ENCODE results near the gene PLD6.

PLD6 gene

DNA sequence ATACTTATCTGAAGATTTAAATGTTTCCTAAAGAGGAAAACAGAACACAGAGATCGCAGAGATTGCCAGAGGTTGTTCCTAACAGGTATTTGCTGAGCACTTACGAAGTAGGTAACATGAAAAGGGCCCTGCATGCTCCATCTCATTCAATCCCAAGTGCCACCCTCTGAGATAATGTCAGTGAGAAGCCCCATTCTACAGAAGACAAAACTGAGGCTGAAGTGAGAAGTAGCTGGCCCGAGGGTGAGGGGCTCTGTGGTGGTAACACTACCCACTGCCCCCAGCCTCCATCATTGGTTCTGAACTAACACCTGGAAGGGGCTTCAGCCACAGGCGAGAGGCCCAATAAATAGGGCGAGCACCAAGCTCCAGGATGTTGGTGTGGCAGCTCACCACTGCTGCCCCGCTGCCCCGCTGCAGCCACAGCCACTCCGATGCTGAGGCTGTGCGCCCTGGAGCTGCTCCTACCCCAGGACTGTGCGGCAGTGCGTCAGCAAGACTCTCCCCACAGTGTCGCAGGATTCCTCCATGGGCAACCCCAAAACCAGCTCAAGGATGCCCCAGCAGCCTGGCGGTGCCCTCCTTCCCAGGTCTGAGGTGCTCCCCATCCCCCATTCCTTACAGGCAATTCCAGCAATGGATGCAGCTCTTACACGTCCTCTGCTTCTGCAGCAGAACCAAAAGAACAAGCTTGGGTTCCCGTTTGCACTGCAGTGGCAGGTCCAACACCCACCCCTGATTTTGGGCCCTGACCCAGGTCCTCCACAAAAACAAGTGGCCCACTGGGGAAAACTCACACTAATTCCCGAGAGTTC is 20.5 kb upstream of the PLD6 start:
- no peak for FAIRE-seq

DNA sequence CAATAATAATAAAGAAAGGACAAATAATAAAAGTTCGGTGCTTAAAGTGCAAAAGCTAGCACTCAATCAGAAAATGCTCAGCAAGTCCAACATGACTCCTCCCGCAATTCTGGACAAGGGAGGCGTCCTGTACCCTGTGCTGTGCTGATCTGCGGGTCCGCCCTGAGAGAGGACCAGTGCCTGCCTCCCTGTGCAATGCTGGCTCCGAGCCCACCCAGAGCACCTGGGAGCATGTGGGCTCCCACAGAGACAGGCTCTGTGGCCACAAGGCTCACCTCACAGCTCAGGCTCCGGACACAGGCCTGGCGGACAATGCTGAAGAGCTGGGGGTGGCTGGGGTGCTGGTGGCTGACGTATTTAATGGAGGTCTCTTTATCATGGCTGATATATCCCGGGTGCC is 19.8 kb upstream of the PLD6 start:
- no peak for FAIRE-seq

DNA sequence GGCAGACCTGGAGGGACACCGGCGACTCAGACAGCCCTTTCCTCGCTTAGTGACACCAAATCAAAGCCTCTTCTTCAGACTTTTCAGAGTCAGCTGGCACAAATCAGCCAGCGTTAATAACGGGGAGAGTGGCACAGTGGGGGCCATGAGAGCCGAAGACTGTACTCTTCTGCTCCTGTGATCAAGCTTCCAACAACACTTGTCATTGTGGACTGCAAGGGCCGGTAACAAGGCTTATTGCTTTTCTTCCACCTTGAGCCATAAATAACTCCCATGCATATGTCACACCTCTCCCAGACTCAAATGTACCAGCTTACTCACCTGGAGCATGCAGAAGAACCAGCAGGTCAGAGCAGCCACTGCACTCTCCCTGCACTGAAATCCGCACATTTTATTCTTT is 18.0 kb upstream of the PLD6 start:
- FAIRE-seq = no peak

DNA sequence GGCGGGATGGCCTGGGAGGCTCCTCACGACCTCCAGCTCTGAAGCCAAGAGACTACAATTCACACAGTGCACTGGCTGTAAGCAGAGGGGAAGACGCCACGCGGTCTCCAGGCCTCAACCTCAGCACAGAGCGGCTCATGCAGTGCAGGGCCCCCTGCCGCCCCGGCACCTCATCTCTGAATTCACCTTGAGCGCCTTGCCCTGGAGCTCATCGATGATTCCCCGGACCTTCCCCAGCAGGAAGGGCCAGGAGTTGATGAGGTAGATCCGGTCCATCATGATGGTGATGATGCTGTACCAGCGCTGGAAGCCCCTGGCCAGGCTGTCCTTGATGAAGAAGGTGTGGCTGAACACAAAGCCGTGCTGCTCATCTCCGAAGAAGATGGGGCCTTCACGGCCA is 17.6 kb upstream of the PLD6 start:
- no peak for FAIRE-seq

DNA sequence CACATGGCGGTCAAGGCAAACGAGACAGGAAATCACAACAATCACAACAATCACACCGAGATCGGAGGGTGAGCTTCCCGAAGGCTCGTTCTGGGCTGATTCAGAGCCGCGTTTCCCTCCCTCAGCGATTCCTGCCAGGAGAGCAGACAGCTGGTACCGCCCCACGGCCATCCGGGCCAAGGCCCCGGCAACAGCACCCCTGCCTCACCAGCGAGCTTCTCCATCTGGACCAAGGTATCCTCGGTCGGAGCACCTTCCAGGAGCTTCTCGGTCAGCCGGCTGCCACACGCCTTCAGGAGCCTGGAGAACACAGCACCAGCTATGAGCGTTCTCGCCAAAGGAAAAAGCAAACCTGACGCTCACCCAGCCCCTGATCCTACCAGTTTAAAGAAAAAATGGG is 15.2 kb upstream of the PLD6 start:
- no peak for FAIRE-seq

DNA sequence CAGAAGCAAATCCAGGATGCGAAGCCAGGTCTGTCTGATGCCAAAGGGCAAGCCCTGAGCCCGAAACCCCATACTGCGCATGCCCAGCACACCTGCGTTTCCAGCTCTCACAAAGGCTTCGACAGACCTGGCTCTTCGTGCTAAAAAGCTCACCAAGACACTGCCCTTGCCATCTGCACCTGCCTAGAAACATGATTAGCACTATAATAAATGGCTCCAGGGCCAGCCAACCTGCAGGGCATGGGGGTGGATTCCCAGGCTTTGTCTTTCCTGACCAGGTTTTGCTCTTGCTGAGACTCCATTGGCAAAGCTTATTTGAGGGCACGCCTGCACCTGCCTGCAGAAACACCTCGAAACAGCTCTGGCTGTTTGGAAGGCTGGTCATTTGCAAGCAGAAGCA is 14.4 kb upstream of the PLD6 start:
- FAIRE-seq = no peak

DNA sequence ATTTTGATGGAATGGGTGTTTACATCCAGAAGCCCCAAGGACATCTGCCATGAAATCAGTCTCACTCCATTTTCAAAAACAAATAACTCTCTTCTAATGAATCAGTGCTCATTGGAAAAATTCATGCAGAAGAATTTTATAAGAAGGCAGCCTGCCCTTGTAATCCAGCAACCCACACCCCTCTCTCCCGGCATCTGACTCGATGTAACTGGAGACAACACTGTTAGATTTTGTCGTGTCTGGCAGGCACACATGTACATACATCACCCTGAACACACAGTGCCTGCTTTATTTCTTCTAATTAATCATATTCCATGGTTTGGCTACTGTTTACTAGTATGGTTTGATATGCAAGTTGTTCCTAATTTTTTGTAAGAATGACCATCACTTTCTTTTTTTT is 11.9 kb upstream of the PLD6 start:
- FAIRE-seq = no peak

DNA sequence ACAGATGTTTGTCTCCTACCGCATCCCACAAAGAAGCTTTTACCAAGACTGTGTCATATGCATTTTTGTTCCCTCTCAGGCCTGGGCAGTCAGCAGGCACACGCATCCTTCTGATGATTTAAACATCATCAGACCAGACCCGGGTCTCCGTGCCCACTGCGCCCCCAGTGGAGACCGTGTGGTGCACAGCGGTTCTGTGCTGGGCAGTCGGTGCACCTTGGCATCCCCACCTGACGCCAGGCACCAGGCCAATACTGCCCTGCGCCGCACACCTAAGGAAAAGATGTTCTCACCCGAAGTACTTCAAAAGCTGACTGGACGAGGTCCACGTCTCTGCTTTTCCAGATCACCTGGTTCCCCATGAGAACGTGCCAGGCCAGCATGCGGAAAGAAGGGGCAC is 10.6 kb upstream of the PLD6 start:
- FAIRE-seq = no peak

DNA sequence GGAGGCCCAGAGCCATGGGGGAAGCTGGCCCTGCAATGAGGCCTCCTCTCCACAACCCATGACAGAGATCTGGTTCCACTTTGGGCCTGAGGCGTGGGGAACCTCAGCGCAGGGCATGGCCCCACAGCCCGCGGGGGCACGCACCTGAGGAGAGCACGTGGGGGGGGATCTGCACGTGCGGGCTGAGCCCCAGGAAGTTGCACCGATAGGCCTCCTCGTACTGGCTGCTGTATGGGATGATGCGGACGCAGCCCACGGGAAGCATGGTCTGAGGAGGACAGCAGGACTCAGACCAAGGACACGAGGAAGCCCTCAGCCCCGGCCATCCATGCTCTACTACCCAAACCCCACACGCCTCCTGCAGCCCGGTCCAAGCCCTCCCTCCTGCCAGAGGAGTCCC is 10.1 kb upstream of the PLD6 start:
- FAIRE-seq = no peak

DNA sequence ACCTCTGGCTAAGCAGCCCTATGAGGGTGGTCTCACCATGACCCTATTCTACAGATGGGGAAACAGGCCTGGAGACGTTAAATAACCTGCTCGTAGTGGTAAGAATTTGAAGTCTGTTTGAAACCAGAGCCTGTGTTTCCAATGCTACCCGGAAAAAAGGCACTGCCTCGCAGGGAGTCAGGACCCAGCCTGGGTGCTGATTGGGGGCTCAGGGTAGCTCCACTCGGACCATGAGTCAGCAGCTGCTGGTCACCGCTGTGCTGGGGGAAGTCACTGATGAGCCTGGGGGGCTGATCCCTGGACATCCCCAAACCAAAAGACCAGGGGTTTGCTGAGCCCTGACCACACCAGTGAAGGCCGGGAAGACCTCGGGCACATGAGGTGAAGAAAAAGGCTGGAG is 9.4 kb upstream of the PLD6 start:
- no peak for FAIRE-seq

DNA sequence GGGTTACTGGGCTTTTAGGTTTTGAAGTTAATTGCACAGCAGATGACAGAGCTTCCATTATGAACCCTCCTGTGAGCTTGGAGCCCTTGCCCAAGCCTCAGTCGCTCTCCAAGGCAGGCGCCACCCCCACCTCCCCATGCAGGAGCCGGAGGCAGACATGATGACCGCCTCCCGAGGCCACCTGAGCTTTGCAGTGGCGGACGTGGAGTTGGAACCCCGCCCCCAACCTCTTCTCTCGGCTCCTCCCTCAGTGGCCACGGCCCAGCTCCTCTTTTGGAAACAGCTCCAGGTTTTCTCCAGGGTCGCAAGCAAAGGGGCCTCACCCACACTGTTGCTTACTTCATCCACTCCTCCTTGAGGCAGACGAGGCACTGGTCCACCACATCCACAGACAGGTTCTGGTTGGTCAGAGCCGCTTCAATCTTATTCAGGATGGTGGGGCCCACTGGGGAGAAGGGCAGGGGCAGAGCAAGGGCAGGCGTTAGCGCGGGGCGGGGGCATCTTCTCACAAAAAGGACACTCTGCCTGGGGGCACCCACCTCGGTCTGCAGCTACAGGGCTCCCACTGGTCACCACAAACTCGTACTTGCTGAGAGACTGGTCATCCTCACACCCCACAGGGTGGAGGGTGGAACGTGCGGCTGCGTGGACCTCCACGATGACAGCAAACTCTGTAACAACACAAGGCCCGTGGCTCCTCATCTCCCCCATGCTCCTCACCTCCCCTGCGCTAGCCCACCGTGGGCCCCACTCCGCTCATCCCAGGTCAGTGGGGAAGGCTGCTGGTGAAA is 8.7 kb upstream of the PLD6 start:
- FAIRE-seq = no peak

DNA sequence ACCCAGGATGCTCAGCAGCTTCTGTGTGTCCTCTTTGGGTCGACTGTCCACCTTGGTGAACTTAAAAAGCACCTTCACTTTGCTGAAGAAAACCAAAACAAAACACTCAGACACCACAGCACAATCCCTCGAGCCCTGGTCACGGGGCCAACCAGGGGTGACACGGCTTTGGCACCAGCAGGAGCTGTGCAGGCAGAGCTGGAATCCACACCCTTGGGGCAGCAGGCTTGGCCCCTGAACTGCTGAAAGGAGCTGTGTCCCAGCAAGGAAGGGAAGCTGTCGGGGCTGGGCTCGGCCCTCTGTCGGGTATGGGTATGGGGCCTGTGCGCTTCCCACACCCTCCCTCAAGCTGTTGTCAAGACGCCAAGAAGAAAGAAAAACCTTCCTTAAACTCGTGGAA is 7.6 kb upstream of the PLD6 start:
- no peak for FAIRE-seq

DNA sequence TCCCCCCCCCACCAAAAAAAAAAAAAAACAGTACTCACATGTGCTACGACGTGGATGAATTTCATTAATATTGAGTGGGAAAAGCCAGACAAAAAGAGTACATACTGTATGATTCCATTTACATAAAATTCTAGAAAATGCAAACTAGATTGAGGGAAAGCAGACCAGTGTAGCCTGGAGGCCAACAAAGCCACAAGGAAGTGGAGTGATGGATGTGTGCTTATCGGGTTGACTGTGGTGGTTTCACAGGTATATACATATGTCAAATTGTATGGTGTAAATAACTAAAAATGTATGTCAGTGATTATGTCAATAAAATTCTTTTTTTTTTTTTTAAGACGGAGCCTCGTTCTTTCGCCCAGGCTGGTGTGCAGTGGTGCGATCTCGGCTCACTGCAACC is 1.9 kb upstream of the PLD6 start:
- FAIRE-seq = no peak

DNA sequence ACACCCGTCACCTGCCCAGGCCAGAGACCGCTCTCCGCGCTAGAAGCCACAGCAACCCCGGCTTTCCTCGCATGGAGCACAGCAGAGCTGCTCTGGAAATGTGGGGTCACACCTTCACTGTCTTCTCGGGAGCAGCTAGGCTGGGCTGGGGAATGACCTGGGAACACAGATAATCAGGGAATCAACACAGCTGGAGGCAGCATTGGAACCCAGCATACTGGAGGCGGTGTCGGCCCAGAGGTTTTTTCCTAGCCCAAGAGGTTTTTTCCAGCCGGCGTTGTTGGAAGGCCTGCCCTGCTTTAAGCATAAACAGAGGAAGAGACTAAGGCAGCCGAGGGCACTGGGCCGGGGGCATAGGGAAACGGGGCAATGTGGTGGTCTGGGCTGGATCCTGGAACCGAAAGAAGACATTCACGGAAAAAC is 791 bp upstream of the PLD6 start:
- FAIRE-seq = no peak

DNA sequence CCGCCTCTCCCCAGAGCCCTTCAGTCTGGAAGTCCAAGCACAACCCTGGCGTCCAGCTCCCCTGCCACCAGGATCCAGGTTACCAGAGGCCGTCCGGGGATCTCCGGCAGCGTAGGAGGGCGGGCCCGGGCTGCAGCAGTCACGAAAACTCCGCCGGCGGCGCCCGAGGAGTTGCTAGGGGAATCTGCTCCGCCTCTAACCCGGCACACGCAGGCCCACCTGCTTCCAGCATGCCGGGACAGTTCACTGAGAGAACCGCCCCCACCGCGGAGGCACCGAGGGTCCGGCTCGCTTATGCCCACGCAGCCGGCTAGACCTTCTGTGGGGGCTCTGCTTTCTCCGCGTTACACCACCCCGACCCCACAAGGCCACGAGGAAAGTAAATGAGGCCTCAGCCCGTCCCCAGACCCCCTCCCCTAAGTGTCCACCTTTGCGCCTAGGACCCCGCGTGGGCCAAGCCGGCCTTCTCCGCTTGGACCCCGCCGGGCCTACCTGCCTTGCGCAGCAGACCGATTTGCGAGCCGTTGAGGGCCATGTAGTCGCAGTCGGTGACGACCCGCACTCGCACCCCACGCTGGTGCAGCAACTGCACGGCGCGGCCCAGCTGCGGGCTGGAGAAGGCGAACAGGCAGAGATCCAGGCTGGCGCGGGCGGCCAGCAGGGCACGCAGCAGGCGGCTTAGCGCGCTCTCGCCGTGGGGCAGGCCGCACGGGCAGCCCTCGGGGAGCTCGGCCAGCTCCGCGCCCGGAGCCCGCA is 587 bp downstream of the PLD6 start:
- no peak for FAIRE-seq

DNA sequence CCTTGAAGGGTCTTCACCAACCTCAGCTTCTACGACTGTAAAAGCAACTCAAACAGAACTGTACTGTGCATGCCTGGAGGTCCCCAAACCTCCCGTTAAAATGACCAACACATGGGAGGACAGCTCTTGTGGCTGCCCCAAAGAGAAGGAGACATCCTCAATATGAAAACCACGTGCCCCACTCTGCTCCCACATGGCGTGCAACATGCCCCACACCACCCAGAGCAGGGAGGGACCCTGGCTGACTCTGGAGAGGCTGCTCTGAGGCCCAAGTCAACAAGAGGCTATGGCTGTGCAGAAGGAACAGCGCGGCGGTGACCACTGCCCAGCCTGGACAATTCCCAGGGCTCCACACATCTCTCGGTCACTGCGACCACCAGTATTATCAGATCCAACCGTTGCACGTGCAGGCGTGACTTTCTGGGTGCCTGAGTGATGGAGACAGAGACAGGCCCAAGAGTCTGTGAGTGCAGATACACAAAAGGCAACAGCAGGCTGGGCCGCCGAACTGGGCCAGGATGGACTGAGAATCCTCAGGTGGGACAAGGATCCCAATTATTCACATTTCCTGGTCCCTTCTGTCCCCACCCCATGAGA is 1.4 kb downstream of the PLD6 start:
- no peak for FAIRE-seq

DNA sequence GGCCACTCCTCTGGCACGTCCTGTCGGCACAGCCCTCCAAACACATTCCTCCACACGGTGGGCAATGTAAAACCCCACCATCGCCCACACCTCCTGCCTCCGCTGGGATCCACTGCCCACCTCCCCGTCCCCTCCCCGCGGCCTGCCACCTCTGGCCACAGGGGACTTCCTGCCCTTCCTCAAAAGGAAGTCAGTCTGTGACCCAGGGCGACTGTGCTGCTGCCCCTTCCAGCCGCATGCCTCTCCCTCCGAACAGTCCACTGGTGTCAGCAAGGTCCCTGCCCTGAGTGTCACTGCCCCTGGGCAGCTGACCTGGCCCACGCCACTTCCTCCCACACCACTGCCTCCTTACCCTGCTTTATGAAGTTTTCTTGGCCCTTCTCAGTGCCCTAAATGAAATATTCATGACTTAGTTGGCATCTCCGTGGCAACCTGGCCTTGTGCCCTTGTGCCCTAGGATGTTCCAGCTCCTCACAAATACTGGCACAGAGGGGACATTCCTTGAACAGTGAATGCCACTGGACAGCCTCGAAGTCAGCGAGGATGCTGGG is 2.0 kb downstream of the PLD6 start:
- no peak for FAIRE-seq

DNA sequence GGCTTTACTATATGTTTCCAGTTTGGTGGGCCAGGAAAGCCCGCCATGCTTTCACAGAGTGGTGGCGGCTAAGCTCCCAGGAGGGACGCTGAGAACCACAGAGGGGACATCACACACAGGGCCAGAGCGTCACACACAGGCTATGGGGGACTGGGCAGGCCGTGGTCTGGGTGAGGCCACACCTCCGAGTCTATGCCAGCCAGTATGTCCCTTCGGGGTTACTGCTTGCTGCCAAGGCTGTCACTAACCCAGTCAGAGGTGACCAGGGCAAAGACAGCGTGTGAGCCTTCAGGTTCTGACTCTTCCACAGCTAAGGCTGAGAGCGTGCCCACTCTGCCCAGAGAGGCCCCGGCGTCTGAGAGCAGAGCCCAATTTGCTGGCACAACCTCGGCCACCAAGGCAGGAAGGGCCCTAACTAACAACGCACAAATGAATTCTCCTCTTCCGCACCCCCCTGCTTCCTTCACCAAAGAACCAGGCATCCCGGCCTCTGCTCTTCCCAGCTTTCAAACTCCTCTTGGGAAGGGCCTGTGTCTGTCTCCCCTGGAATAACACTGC is 2.9 kb downstream of the PLD6 start:
- FAIRE-seq = no peak

DNA sequence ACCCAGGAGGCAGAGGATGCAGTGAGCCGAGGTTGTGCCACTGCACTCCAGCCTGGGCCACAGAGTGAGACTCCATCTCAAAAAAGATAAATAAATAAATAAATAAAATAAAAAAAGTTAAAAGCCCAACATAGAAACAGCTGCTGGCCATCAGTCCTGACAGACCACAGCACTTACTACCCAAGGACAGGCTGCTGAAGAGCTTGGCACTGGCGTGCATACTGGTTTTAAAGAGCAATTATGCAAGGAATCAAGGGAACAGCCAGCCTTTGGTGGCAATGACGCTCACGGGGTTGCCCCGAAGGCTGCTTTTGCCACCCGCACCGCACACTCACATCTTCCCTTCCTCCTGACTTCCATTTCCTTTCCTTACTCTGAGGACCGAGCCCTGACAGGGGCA is 4.2 kb downstream of the PLD6 start:
- FAIRE-seq = no peak

DNA sequence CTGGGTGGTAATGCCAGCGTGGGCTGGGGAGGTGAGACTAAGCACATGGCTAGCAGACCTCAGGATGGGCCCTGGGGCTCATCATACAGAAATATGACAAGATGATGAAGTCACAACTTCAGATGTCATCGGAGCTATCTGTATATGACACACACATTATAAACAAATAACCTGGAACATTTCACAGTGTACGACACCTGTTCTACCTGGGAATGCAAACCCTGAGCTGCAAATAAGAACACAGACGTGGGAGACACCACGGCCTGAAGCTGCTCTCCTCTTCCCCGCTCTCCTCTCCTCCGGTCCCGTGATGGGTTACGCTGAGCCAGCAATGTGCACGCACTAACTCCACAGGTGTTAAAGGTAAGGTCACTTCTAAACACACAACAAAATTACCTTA is 4.9 kb downstream of the PLD6 start:
- FAIRE-seq = no peak

DNA sequence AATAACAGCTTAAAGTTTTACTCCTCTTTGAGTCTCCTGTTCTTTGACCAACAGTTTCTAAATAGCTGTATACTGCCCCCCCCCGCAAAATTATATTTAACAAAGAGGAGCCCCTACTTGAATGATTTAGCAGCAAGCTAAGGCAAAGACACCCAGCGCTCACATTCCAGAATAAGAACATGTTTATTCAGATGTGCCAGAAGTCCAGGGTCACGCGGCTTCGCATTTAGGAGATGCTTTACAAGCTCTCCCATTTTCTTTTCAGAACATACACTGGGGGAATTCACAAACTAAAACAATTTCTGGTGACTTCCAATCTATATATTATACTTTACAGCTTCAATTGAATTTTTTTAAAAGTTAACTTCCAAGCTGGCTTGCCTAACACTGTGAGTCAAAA is 5.3 kb downstream of the PLD6 start:
- FAIRE-seq = no peak

DNA sequence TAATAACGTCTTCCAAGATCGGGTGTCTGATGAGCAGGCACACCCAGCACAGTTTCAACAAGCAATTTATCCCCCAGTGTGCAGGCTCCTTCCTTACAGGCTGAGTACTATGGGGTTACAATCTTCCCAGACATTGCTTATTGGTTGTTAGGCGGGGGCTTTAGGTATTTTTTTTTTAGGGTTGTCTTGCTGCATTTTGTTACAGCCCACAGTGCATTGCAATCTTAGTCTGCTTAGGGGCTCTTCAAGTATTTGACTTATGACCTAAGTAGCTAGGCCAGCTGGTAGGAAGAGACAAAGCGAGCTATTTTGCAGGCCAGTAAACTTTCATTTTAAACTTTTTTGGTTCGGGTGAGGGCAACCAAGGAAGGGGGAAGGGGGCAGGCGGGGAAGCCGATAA is 5.8 kb downstream of the PLD6 start:
- no peak for FAIRE-seq

DNA sequence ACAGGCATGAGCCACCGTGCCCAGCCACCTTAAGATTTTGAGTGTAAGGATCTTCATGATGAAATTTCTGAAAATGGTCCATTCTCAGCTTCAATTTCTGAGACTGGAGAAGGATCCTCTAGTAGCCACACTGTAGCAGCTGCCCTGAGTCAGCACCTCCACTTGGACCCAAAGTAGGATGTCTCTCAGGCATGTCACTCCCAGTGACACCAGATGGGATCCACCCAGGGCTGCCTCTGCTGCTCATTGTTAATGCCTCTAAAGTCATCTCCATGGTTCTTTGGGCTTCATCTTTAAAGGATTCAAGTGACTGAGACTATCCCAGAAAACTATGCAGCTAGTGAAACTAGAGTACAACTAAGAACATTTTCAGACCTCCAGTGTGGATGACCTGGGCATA is 7.9 kb downstream of the PLD6 start:
- no peak for FAIRE-seq

Data from TTC549 (cell line).